ENCODE measurements around the gene MCHR2.

Gene MCHR2

DNA sequence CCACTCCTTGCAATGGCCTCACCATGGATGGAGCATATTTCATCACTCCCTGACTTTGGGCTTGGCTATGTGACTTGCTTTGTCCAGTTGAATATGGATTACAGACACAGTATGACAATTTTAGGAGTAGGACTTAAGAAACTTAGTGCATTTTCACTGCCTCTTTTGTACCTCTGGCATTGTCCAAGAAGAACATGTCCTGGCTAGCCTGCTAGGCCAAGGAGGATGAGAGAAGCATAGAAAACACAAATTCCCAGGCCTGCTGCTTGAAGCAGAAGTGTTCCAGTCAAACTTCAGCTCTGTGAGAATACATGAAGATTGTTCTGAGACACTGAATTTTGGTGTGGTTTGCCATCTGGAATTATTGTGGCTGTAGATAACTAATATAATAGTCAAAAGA is 3.1 kb upstream of the MCHR2 start:
- no peak for DNase-seq (ENCODE audit: low read depth)
- no peak overlapping the region for H3K4me3 ChIP-seq (ENCODE audit: low read depth, low read length)
- TF ChIP-seq, protein P1, sequence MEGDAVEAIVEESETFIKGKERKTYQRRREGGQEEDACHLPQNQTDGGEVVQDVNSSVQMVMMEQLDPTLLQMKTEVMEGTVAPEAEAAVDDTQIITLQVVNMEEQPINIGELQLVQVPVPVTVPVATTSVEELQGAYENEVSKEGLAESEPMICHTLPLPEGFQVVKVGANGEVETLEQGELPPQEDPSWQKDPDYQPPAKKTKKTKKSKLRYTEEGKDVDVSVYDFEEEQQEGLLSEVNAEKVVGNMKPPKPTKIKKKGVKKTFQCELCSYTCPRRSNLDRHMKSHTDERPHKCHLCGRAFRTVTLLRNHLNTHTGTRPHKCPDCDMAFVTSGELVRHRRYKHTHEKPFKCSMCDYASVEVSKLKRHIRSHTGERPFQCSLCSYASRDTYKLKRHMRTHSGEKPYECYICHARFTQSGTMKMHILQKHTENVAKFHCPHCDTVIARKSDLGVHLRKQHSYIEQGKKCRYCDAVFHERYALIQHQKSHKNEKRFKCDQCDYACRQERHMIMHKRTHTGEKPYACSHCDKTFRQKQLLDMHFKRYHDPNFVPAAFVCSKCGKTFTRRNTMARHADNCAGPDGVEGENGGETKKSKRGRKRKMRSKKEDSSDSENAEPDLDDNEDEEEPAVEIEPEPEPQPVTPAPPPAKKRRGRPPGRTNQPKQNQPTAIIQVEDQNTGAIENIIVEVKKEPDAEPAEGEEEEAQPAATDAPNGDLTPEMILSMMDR (IDR thresholded peaks at IDR 0.05; ENCODE audit: low read depth, low read length, missing control alignments) = no peak

DNA sequence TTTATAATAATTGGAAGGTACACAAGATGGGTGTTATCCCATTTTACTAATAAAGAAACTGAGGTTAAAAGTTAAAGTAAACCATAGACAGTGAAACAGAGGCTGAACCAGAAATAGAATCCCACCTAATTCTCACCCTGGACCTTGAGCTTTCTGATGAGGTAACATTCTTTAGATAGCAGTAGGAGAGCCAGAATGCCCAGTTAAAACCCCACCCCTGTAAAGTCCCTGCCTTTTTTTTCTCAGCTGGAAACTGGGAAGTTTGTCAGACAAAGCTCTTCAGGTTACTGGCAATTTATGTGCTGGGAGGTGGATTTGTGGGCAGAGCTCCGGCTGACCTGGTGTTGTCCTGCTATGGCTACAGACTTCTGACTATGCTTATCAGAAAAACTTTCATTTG is 1.9 kb upstream of the MCHR2 start:
- H3K4me3 ChIP-seq (ENCODE audit: low read depth, low read length) = no peak overlapping the region
- no peak for DNase-seq (ENCODE audit: low read depth)
- TF ChIP-seq, protein P1 (IDR thresholded peaks at IDR 0.05; ENCODE audit: low read depth, low read length, missing control alignments) = no peak

DNA sequence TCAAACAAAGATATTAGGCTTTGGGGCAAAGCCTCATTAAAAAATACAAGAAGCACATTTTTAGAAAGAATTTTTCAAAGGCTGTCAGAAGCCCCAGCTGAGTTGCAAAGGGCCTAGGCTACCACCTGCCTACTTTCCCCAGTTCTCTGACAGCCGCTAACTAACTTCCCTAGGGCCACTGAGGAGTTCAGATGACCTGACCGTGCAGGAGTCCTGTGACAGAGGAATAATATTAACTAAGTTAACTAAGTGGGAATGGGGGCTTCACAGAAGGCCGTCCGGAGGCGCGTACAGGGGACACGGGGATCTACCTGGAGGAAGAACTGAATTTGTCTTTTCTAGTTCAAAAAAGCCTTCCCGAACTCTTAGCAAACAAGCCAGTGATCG is 884 bp downstream of the MCHR2 start:
- no peak for DNase-seq (ENCODE audit: low read depth)

DNA sequence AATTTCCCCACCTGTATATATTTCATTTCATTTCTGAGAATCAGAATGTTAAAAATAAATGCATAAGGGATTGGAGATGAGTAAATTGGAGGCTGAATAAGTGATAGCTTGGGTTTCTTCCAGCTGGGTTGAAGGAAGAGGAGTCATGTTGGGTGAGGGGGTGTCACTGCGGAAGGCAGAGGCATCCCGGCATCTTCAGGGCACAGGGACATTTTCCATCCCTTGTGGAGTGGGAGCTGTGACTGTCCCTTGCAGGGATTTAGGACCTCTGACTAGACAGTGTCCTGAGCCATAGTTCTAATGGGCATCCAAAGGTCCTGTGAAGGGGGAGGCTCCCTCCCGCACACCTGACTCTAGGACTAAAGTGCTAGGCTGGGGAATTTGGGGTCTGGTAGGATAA is 2.1 kb downstream of the MCHR2 start:
- TF ChIP-seq, protein P1 (IDR thresholded peaks at IDR 0.05; ENCODE audit: low read depth, low read length, missing control alignments) = no peak
- no peak for DNase-seq (ENCODE audit: low read depth)

More for the DNA sequence above, 884 bp downstream of the MCHR2 start:
- TF ChIP-seq, protein P1 (IDR thresholded peaks at IDR 0.05; ENCODE audit: low read depth, low read length, missing control alignments) = no peak
- H3K4me3 ChIP-seq (ENCODE audit: low read depth, low read length) = no peak overlapping the region

DNA sequence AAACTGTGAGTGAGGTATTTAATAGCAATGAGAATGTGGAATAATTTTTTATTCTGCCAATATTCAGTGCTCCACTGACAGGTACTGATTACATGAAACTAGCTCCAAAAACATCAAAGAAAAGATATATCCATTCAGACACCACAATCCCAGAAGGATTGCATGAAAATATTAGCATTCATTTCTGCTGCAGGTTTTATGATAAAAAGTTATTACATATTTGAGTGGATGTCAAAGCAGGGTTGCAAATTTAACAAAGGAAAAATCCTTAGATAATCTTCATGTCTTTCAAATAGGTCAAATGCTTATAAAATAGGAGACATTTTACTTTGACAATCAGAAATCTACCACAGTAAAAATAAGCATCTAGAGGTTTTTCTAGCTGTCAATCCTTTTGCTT is 13.3 kb downstream of the MCHR2 start:
- TF ChIP-seq, protein P1 (IDR thresholded peaks at IDR 0.05; ENCODE audit: low read depth, low read length, missing control alignments) = no peak
- H3K4me3 ChIP-seq (ENCODE audit: low read depth, low read length) = no peak overlapping the region
- no peak for DNase-seq (ENCODE audit: low read depth)

More for the DNA sequence above, 2.1 kb downstream of the MCHR2 start:
- no peak overlapping the region for H3K4me3 ChIP-seq (ENCODE audit: low read depth, low read length)

DNA sequence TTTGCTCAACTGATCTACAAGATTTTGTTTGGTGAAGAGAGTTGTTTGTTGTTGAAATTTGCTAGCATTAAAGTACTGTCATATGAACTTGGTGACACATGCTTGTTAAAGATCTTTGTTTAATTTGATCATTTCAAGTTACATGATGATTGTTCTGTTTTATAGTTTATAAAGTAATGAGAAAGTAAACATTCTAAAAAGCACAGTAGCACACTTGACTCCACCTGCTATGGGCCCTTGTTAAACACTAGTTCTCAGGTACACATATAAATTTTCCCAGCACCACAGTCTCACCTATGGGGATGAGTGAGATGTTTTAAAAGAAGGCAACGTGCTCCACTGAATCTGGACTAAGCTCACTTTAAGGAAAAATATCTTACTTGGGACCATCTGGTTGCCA is 14.1 kb downstream of the MCHR2 start:
- no peak for DNase-seq (ENCODE audit: low read depth)
- no peak overlapping the region for H3K4me3 ChIP-seq (ENCODE audit: low read depth, low read length)
- TF ChIP-seq, protein P1 (IDR thresholded peaks at IDR 0.05; ENCODE audit: low read depth, low read length, missing control alignments) = no peak

DNA sequence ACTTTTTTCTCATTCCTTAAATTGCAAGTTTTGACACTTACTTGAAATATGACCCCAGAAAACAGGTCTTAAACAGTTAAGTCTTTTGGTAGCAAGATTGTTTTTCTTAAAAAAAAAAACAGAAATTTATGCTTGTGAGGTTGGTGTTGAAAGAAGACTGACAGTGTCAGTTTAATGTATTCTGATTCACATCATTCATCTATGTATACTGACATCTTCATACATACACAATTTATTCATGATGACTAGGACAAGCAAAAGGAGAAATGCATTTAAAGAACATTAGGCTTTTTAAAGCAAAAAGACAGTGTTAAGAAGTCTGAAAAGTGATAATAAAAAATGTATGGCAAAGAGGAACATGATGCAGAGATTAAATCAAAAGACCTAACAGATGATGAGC is 27.0 kb downstream of the MCHR2 start:
- DNase-seq (ENCODE audit: low read depth) = no peak
- TF ChIP-seq, protein P1 (IDR thresholded peaks at IDR 0.05; ENCODE audit: low read depth, low read length, missing control alignments) = no peak
- no peak overlapping the region for H3K4me3 ChIP-seq (ENCODE audit: low read depth, low read length)
